Vagina (tissue), 2 donors: ENCODE data around the gene MYADML2.

Experiments used
- POLR2A ChIP-seq, 2 donors: fragments of 450-650 bp; IDR thresholded peaks; one replicate each; pipeline ENCODE4 v1.6.1; 2017; ENCODE audit warnings: antibody characterized with exemption in 2 of 2, mild to moderate bottlenecking in 2 of 2, moderate library complexity in 2 of 2
- TF ChIP-seq, protein P1 (sequence below), 3 experiments: fragments of 450-650 bp in 2 of 3; fragments of 200-600 bp in 1 of 3; sonication (generic) in 1 of 3; IDR thresholded peaks; one replicate each; pipeline ENCODE4 v1.5.1; 2017 to 2019; ENCODE audit warnings: antibody characterized with exemption in 3 of 3, mild to moderate bottlenecking in 2 of 3, moderate library complexity in 2 of 3

DNA sequence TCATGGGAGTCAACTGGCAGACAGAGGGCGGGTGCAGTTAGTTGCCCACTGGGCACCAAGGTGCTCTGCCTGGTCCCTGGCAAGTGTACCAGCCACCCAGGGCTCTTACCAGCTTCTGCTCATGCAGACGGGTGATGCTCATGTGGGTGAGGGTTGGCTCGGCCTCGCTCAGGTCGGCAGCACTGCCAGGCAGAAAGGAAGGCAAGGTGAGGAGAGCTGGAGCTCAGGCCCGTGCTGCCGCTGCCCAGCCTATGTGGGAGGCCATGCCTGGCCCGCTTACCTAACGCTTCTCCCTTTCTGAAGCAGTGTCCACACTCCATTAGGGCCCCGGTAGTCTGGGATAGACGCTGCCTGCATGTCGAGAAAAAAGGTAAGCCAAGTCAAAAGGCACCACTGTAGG is 31.7 kb downstream of the MYADML2 start:
- TF ChIP-seq, protein P1, sequence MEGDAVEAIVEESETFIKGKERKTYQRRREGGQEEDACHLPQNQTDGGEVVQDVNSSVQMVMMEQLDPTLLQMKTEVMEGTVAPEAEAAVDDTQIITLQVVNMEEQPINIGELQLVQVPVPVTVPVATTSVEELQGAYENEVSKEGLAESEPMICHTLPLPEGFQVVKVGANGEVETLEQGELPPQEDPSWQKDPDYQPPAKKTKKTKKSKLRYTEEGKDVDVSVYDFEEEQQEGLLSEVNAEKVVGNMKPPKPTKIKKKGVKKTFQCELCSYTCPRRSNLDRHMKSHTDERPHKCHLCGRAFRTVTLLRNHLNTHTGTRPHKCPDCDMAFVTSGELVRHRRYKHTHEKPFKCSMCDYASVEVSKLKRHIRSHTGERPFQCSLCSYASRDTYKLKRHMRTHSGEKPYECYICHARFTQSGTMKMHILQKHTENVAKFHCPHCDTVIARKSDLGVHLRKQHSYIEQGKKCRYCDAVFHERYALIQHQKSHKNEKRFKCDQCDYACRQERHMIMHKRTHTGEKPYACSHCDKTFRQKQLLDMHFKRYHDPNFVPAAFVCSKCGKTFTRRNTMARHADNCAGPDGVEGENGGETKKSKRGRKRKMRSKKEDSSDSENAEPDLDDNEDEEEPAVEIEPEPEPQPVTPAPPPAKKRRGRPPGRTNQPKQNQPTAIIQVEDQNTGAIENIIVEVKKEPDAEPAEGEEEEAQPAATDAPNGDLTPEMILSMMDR (IDR thresholded peaks at IDR 0.05) = no peak
- no peak for TF ChIP-seq POLR2A (IDR thresholded peaks at IDR 0.05)
